Measurements from ENCODE around the gene SSC4D. TPM values are rescaled to one million over a fixed set of nuclear protein-coding genes. Genes with fewer than 3 reads are reported as not detected.
A peak's percentile ranks its signal among the peaks of the same experiment; 100 is the strongest.
"Not testable (repeated sequence)": the region's sequence is repeated elsewhere in the genome, so short reads cannot be mapped to it uniquely, and the experiment has no call there.

SSC4D gene
- total RNA-seq, 1 donor from 2014 or later, result 0.88 TPM

GRCh38 chr7:76423666-76424412 is 14.3 kb upstream of the SSC4D start:
- DNase-seq (ENCODE audit: low read depth), result peak; percentile 50

- peak; percentile 95 for DNase-seq (ENCODE audit: low read depth)
These were observed 11.6 kb upstream of the SSC4D start for GRCh38 chr7:76421097-76421496.

GRCh38 chr7:76417654-76418310 is 8.3 kb upstream of the SSC4D start:
- not testable (repeated sequence) for DNase-seq (ENCODE audit: low read depth)

DNA sequence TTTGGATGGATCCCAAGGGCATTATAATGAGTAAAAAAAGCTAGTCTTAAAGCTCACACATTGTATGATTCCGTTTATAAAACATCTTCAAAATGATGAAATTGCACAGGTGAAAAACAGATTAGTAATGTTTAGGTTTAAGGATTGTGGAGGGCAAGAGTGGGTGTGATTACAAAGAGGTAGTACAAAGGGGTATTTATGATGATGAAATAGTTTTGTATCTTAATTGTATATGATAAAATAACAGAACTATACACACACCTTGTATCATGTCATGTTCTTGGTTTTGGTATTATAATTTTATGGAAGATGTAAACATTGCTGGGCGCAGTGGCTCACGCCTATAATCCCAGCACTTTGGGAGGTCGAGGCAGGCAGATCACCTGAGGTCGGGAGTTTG is 2.8 kb upstream of the SSC4D start:
- no peak for DNase-seq (ENCODE audit: low read depth)

GRCh38 chr7:76411626-76412025 is 2.1 kb upstream of the SSC4D start:
- no peak for DNase-seq (ENCODE audit: low read depth)

DNA sequence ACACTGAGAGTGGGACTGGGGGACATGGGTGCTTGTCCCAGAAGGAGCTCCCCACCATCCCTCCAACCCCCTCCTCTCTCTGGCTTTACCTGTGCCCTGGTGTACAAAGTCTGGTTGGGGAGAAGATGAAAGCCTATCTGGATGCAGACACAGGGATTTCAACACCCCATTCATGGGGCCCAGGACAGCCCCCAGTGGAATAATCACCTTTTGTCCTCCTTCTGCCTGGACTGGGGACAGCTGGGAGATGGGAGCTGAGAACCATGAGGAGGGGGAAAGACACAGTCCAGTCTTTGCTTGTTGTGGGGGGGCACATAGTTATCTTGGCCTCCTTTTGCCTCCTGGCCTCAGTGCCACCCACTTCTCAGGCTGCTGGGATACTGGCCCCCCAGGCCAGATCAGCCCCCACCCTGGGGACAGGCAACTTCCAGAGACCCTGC is 1.4 kb downstream of the SSC4D start:
- DNase-seq (ENCODE audit: low read depth), result no peak

GRCh38 chr7:76407718-76408117 is 1.8 kb downstream of the SSC4D start:
- no peak for DNase-seq (ENCODE audit: low read depth)

GRCh38 chr7:76405738-76406137 is 3.8 kb downstream of the SSC4D start:
- no peak for DNase-seq (ENCODE audit: low read depth)

DNA sequence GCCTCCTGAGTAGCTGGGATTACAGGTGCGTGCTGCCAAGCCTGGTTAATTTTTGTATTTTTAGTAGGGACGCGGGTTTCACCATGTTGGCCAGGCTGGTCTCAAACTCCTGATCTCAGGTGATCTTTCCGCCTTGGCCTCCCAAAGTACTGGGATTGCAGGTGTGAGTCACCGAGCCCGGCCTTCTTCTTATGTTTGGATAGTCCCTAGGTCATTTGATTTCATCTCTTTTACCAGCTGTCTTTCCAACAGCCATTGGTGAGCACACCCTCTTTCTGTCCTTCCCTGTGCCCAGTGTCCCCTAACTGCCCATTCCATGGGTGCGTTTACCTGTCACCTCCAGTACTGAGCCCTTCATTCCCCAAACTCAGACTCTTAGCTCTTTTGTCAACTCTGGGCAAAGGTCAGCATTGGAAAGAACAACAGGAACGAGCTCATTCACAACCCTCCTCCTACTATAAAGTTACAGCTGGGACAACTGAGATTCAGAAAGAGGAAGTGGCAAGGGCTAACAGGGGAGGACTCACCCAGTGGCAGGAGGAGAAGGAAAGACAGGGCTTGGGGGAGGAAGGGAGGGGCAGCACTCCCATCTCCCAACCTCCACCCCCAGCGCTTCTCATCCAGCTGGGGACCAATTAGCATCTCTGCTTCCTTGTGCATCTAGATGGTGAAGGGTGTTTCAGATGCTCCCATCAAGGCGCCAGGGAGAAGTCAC is 5.6 kb downstream of the SSC4D start:
- DNase-seq (ENCODE audit: low read depth), result no peak

DNA sequence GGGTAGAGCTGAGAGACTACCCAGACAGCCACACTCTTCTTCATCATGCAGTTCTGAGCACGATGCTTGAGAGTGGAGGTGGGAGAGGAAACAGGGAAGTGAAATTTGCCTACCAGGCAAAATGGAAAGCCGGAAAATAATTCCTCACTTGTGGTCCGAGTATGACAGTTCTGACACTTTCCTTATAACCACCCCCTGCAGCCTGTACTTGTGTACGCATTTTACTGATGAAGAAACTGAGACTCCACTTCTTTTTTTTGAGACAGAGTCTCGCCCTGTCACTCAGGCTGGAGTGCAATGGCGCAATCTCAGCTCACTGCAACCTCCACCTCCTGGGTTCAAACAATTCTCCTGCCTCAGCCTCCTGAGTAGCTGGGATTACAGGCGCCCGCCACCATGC is 6.4 kb downstream of the SSC4D start:
- not testable (repeated sequence) for DNase-seq (ENCODE audit: low read depth)

GRCh38 chr7:76400248-76400647 is 9.2 kb downstream of the SSC4D start:
- DNase-seq (ENCODE audit: low read depth), result no peak

- no peak for DNase-seq (ENCODE audit: low read depth)
These were observed 11.9 kb downstream of the SSC4D start for GRCh38 chr7:76397409-76398183.

GRCh38 chr7:76396864-76397263 is 12.6 kb downstream of the SSC4D start:
- no peak for DNase-seq (ENCODE audit: low read depth)

GRCh38 chr7:76395965-76396726 is 13.4 kb downstream of the SSC4D start:
- DNase-seq (ENCODE audit: low read depth), result peak; percentile 34

DNA sequence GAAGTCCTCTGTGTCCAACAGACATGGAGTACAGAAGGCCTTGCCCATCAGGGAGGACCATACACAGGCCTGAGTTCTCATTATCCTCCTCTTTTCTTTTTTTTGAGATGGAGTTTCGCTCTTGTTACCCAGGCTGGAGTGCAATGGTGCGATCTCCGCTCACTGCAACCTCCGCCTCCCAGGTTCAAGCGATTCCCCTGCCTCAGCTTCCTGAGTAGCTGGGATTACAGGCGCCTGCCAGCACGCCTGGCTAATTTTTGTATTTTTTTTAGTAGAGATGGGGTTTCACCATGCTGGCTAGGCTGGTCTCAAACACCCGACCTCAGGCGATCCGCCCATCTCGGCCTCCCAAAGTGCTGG is 13.9 kb downstream of the SSC4D start:
- DNase-seq (ENCODE audit: low read depth), result not testable (repeated sequence)

DNA sequence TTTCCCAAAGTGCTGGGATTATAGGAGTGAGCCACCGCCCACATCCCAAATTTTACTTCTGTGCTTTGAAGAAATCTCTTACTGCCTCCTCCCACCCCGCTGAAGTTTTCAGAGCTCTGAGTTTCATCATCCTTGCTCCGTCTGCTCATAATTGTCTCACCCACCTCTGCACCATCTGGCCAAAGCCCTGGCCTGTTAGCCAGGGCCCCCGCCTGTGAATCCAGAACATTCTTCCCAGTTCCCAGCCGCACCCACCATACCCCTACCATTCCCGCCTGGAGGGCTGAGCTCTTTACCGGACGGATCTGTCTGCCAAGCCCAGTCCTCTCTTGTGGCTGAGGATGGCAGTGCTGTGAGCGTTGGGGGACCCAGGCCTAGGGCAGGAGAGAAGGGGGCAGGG is 14.5 kb downstream of the SSC4D start:
- DNase-seq (ENCODE audit: low read depth), result no peak

DNA sequence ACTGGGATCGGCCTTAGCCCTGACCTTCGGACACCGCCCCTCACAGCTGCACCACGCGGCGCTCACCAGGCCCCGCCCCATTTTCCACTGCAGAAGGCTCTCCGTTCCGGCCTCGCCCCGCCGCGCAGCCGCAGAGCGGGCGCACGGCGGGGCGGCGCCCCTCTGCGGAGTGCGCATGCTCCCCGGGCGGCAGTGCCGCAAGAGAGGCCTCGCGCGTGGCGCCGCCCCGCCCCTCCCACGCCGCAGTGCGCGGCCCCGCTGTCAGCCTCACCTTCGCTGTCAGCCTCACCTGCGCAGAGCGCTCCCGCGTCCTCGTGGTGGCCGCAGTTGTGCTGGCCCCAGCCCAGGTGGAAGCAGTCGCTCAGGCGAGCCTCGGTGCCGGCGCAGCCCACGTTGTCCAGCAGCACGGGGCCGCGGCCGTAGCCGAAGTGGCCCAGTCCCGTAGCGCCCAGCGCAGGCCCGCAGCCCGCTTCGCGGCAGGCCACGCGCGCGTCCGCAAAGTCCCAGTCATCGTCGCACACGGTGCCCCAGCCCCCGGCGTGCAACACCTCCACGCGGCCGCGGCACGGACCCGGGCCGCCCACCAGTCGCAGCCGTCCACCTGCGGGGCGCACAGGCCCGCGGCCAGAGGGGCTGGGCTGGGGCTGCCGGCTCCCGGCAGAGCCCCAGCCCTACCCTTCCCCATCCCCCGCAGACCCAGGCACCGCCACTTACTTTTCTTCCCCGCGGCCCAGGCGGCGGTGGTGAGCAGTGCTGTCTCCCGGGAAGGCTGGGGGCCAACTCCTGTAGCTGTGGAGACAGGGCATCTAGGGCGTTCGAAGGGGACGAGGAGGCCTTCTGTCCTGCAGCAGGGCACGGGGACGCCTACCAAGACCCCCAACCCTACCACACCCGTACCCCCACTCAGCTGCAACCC is 16.1 kb downstream of the SSC4D start:
- peak; percentile 98 for DNase-seq (ENCODE audit: low read depth)

DNA sequence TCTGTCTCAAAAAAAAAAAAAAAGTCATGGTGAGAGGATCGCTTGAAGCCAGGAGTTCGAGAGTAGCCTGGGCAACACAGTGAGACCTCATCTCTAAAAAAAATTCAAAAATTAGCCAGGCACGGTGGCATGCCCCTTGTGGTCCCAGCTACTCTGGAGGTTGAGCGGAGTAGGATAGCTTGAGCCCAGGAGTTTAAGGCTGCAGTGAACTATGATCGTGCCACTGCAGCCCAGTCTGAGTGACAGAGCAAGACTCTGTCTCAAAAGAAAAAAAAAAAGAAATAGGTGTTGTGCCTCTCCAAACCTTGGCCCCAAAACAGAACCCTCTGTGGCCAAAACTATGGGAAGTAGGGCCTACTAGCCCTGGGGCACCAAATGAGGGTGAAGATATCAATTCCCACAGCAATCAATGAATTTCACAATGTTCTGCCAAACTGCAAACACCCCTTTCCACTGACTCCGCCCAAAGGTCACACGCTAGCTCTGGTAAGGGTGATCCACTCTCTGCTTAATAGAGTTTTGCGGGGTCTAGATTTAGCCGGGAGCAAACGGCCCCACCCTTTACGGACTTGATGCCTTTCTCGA is 16.9 kb downstream of the SSC4D start:
- DNase-seq (ENCODE audit: low read depth), result no peak

DNA sequence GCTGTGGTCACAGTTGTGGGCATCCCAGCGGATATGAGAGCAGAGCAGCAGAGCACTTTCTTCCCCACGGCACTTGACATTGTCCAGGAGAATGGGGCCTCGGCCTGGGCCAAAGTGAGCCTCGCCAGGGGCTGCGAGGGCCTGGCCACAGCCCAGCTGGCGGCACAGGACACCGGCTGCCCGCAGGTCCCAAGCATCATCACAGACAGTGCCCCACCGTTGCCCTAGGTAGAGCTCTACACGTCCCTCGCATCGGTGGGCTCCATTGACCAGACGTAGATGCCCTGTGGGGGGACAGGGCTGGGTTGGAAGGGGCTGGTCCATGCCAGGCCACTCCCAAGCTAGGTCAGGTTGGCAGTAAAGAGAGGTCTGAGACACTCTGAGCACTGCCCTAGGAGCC is 19.4 kb downstream of the SSC4D start:
- DNase-seq (ENCODE audit: low read depth), result no peak
